Stimulated activated CD4-positive, alpha-beta T cell treated with anti-CD3 and anti-CD28 coated beads, Interleukin-12 subunit alpha, Interleukin-12 subunit beta, amount 100 ng/mL, for 48 hours (primary cell): Measurements from ENCODE around the gene YAP1.
A peak's percentile ranks its signal among the peaks of the same experiment; 100 is the strongest.
"Not testable (repeated sequence)": the region's sequence is repeated elsewhere in the genome, so short reads cannot be mapped to it uniquely, and the experiment has no call there.

Experiments used
- DNase-seq, 3 donors: peaks; one replicate each; pipeline ENCODE4 v3.0.0-alpha.2; 2020; ENCODE audit warnings: low read depth in 2 of 3, low spot score in 1 of 3

The YAP1 gene

GRCh38 chr11:102238391-102238821, 128.2 kb downstream of the YAP1 start:
- DNase-seq: no peak

DNA sequence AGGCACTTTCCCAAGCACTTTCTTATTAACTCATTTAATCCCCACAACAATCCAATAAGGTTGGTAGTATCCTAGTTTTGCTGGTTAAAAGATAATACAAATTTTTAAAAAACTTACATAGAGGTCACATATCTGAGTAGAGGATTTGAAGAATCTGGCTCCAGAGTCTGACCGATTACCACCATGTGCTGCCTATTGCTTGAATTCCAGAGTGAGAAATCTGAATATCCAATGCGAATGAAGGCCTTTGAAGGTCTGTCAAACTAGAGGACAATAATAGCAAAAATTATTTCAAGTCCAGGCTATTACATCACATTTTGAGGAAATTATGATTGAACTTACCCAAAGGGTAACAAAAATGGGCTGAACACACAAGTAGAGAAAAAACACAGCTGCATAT, 129.2 kb downstream of the YAP1 start:
- DNase-seq: no peak

- DNase-seq: no peak
These were observed 129.7 kb downstream of the YAP1 start for GRCh38 chr11:102239911-102240310.

DNA sequence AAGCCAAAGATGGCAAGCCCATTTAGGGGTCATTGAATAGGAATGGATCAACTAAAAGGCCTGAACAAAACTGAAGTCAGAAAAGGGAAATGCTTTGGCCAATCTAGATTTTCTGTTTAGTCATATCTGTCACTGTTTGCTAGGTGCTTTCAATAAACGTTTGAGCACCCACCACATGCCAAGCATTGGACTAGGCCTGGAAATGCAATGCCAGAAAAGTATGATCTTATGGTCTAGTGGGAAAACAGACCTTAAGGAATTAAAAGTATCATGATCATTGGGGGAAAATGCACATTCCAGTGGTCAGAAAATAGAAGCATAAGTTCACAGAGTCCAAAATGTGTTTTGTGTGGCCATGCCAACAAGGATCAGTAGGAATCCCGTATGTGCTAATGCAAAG, 130.3 kb downstream of the YAP1 start:
- DNase-seq: no peak

GRCh38 chr11:102241026-102241425, 130.8 kb downstream of the YAP1 start:
- no peak for DNase-seq

GRCh38 chr11:102243399-102243884, 133.2 kb downstream of the YAP1 start:
- DNase-seq: no peak

- DNase-seq: no peak
These were observed 134.6 kb downstream of the YAP1 start for GRCh38 chr11:102244681-102245409.

DNA sequence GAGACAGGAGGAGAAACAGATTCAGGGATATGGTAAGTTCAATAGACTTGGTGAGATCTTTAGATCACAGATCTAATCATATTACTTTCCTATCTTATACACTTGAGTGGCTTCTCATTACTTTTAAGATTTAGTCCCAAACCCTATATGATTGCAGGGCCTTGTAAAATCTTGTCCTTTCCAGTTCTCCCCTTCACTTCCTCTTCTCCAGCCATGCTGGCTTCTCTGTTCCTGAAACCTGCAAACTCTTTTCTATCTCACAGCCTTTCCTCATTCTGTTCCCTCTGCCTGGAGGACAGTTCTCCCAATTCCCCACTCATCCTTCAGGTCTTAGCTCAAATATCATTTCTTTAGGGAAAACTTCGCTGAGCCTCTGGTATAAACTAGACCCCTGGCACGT, 141.2 kb downstream of the YAP1 start:
- no peak for DNase-seq

DNA sequence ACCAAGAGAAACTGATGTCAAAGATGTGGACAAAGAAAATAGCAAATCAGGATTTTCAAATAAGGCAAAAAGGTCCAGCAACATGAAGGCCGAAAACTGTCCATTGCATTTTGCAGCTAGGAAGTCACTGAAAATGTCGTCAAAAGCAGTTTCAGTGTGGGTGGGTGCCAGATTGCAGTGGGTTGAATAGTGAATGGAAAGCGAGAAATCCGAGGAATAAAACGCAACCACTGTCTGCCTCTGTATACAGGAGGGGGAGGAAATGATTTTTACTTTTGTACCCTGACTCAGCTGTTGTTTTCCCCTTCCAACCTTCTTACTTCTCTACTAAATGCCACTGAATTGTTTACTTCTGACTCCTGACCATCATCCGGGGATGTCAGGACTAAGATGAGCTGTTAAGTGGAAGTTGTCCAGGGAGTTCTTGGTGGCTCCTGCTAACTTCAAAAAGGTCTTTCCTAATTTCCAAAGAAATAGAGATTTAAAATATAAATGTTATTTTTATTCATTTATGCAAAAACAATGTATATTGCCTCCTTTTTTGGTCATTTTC, 142.2 kb downstream of the YAP1 start:
- DNase-seq: no peak

- DNase-seq: no peak
These were observed 142.9 kb downstream of the YAP1 start for GRCh38 chr11:102253020-102253715.

DNA sequence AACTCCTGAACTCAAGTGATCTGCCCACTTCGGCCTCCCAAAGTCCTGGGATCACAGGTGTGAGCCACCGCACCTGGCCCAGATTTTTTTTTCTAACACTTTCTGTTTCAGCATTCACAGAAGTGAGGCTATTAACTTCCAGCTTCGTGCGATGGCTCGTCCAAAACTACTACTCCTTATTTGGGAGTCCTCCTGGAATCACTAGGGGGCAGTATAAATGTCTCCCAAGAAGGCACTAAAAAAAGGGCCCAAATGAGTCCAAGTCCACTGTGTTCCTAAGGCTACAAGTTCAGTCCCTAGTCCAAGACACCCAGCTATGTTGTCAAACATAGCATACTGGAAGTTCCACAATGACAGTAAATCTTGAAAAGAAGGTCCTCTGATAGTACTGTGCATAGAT, 143.8 kb downstream of the YAP1 start:
- DNase-seq: no peak

GRCh38 chr11:102256251-102256650, 146.0 kb downstream of the YAP1 start:
- no peak for DNase-seq

GRCh38 chr11:102260241-102260640, 150.0 kb downstream of the YAP1 start:
- DNase-seq: no peak

DNA sequence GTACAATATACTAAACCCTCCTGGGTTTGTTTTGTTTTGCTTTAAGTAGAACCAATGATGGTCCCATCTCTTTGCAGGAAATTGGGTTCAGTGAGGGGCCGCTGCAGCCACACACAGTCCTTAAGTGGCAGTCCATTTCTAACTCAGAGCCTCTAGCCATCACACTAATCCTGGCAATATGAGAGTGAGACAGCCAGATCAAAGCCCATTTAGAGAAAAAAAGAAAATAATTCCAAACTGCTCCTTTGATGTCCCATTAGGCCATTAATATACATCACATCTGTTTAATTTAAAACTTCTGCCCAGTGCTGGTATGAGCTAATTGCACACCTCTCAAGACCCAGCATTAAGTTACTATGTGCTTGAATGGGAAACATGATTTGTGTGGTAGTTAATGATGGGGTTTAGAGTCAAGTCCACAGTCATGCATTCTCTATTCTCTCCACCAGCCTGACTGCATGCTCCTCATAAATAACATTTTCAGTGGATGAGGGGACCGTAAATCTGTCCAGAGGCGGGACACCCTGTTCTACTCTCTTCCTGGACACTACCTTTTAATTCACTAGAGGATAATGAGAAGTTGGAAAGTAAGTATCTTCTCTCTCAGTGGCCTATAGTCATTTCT, 153.2 kb downstream of the YAP1 start:
- DNase-seq: no peak

- not testable (repeated sequence) for DNase-seq
These were observed 154.5 kb downstream of the YAP1 start for GRCh38 chr11:102264704-102265103.

DNA sequence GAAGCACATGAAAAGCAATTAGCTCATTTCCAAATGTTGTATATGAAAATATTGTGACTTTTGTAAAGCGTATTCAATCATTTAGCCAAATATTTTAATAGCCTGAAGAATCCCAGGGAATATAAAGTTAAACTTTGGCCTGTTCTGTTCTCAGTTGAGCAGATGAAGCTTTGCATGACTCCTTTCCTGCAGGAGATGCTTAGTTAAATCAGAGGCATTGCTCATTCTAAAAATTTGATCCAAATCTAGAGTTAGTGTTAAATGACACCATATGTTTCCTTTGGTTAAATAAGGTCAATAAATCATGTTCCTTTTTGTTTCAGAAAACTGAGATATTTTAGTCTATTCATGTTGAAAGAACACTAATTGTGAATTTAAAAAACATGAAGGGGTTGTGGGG, 155.9 kb downstream of the YAP1 start:
- no peak for DNase-seq

GRCh38 chr11:102267609-102268008, 157.4 kb downstream of the YAP1 start:
- no peak for DNase-seq

DNA sequence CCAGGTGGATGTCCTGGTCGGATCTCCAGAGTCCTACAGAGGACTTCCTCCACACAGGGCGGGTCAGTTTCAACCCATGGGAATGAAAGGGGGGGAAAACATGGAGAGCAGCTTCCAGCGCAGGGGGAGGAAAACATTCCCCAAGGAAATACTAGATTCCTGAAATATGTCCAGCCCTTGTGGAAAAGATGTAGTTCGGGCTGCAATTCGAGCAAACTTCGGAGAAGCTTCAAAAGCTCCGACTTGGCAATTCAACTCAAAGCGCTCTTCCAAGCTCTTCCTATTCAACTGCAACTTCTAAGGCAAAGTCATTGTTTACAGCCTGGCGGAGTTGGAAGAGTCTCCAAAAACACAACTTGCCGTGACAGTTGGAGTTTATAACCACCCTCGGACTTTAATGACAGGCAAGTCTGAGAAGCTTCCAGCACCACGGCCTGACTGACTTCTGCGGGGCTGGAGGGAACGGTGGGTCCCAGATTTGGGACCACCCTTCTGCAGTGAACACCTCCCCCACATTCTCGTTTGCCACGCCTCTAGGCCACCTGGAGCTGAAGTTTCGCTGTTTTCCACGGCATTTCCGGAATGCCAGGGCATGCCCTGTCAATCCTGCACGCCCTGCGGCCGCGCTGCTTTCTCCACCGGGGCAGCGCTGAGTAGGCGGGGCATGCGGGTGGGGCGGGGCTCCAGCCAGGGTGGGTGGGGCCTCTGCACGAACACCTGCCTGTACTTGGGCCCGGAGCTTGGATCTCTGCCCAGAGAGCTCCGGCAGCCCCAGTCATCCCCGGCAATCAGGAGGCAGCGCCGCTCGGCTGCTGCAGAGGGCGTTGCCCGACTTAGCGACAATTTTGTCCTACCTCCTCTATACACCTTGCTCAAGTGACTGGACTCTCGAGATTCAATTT, 158.1 kb downstream of the YAP1 start:
- peak; percentile 67 to 71 (median 68) for DNase-seq

DNA sequence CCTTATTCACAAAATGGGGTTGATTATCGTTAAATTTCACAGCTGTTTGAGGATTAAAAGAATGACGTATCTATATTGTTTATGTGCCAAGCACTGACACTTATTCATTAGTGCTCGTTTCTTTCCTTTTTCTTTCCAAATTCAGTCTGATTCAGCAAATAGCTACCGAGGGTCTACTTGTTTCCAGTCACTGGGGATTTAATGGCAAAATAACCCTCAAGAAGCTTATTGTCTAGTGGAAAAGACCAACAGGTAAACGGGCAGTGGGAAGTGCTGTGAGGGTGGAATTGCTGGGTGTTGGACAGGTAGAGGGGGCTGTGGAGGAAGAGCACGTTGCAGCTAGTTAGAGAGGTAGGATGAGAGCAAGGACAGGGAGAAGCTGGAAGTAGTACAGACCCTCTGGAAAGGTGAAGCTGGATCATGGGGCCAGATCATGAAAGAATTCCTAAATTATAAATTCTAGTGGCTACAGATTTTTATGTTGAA, 158.8 kb downstream of the YAP1 start:
- no peak for DNase-seq

- no peak for DNase-seq
These were observed 159.7 kb downstream of the YAP1 start for GRCh38 chr11:102269927-102270326.
